AG09309 (cell line): ENCODE data around the gene IL23R.

Experiments used
- DNase-seq: peaks from one replicate; pipeline ENCODE4 v3.0.0-alpha.2; 2010; ENCODE audit warnings: low read depth
- H3K4me3 ChIP-seq: 2 replicates; pipeline ENCODE4 v1.5.1; 2011; ENCODE audit warnings: mild to moderate bottlenecking, low read depth, low read length, moderate library complexity; ENCODE audit not compliant: control insufficient read depth
- TF ChIP-seq, protein P1 (sequence below): IDR thresholded peaks from 2 replicates; pipeline ENCODE4 v1.5.1; 2011; ENCODE audit warnings: mild to moderate bottlenecking, low read depth, low read length, inconsistent platforms; ENCODE audit not compliant: insufficient read depth, control insufficient read depth; ENCODE audit errors: missing control alignments

IL23R gene

GRCh38 chr1:67226688-67227087 is 60.4 kb downstream of the IL23R start:
- DNase-seq = no peak
- no peak overlapping the region for H3K4me3 ChIP-seq
- TF ChIP-seq, protein P1, sequence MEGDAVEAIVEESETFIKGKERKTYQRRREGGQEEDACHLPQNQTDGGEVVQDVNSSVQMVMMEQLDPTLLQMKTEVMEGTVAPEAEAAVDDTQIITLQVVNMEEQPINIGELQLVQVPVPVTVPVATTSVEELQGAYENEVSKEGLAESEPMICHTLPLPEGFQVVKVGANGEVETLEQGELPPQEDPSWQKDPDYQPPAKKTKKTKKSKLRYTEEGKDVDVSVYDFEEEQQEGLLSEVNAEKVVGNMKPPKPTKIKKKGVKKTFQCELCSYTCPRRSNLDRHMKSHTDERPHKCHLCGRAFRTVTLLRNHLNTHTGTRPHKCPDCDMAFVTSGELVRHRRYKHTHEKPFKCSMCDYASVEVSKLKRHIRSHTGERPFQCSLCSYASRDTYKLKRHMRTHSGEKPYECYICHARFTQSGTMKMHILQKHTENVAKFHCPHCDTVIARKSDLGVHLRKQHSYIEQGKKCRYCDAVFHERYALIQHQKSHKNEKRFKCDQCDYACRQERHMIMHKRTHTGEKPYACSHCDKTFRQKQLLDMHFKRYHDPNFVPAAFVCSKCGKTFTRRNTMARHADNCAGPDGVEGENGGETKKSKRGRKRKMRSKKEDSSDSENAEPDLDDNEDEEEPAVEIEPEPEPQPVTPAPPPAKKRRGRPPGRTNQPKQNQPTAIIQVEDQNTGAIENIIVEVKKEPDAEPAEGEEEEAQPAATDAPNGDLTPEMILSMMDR = no peak

DNA sequence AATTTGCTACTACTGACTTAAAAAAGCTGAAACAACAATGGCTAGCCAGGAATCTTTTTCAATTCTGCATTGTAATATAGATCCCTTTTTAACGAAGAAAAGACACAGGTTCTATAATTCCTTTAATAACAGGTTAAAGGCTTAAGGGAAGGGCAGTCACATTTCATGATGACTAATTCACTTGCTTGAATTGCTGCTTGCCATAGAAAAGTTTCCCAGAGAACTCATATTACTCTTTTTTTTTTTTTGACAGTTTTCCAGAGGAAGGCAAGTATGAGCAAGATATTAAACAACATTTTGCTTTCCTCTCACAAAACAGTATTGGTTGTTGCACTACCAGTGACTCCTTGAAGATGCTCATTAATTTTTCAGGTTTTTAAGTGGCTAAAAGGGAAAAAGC is 60.9 kb downstream of the IL23R start:
- TF ChIP-seq, protein P1 = no peak

DNA sequence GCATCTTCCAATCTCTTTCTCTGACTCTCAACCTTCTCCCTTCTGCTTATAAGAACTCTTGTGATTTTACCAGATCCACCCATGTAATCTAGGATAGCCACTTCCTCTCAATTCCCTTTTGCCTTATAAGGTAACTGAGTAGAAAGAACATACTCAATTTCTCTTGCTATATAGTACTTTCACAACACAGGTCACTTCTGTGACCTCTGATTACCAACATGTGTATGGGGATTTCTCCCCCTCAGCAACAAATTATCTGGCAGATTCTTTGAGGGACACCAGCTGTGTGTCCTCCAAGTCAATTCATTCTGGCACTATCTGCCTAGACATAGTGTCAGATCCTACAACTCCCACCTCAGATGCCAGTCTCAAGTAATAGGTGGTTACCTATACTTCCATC is 62.5 kb downstream of the IL23R start:
- TF ChIP-seq, protein P1 = no peak
- H3K4me3 ChIP-seq = no peak overlapping the region
- no peak for DNase-seq

More for the DNA sequence above, 60.9 kb downstream of the IL23R start:
- no peak for DNase-seq
- no peak overlapping the region for H3K4me3 ChIP-seq

GRCh38 chr1:67230539-67230938 is 64.3 kb downstream of the IL23R start:
- DNase-seq = no peak
- TF ChIP-seq, protein P1 = no peak
- H3K4me3 ChIP-seq = no peak overlapping the region

GRCh38 chr1:67236277-67236676 is 70.0 kb downstream of the IL23R start:
- H3K4me3 ChIP-seq = no peak overlapping the region
- TF ChIP-seq, protein P1 = no peak
- no peak for DNase-seq

GRCh38 chr1:67239738-67240137 is 73.5 kb downstream of the IL23R start:
- no peak overlapping the region for H3K4me3 ChIP-seq
- TF ChIP-seq, protein P1 = no peak
- DNase-seq = no peak

DNA sequence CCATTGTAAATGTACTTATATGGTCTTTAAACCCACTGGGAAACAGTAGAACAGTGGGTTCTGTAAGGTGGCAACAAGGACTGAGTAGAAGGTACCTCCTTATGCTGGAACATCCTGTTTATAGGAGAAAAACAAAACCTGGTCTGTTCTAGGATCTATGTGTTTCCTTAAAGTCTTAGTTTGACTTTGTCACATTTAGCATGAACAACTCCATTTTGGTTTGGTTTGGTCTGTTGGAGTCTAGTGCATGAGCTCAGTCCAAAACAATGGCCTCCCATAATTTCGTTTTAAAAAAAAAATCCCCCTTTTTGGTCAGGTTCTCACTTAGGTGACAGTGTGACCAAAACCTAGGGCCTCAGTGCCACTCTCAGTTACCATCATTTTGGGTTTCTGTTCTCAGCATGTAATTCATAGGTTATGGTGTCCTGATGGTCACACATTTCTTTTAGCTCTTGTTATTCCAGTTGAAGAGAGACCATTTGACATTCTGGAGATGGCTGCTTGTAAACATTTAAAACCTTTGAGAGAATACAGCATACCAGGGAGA is 75.0 kb downstream of the IL23R start:
- no peak overlapping the region for H3K4me3 ChIP-seq
- TF ChIP-seq, protein P1 = no peak
- no peak for DNase-seq
